Ureter (tissue), 1 donor: ENCODE measurements around the gene UTP20. TPM values are rescaled to one million over a fixed set of nuclear protein-coding genes. Genes with fewer than 3 reads are reported as not detected.
A peak's percentile ranks its signal among the peaks of the same experiment; 100 is the strongest.
"Not testable (repeated sequence)": the region's sequence is repeated elsewhere in the genome, so short reads cannot be mapped to it uniquely, and the experiment has no call there.

Experiments
- DNase-seq: peaks from one replicate; pipeline ENCODE4 v3.0.0-alpha.2; 2020; ENCODE audit warnings: low spot score
- total RNA-seq: library from RNA; stranded (reverse); gene quantifications from one replicate; pipeline ENCODE4 v1.2.4, GENCODE V29; 2023
- donor health status: DM: yes; HTN: yes; CAD: no.

The UTP20 gene
- total RNA-seq, 1 donor from 2014 or later: 27.7 TPM

GRCh38 chr12:101327051-101327450 lies 47.1 kb downstream of the UTP20 start:
- DNase-seq: no peak

GRCh38 chr12:101327546-101327945 lies 47.6 kb downstream of the UTP20 start:
- no peak for DNase-seq

GRCh38 chr12:101328917-101329316 lies 49.0 kb downstream of the UTP20 start:
- DNase-seq: no peak

GRCh38 chr12:101330631-101331030 lies 50.7 kb downstream of the UTP20 start:
- no peak for DNase-seq

GRCh38 chr12:101336437-101336836 lies 56.5 kb downstream of the UTP20 start:
- DNase-seq: no peak

- no peak for DNase-seq
Measured at GRCh38 chr12:101338087-101338486, 58.2 kb downstream of the UTP20 start.

GRCh38 chr12:101343893-101344292 lies 64.0 kb downstream of the UTP20 start:
- no peak for DNase-seq

GRCh38 chr12:101351682-101352081 lies 71.8 kb downstream of the UTP20 start:
- no peak for DNase-seq

- no peak for DNase-seq
Measured at GRCh38 chr12:101356794-101357193, 76.9 kb downstream of the UTP20 start.

- no peak for DNase-seq
Measured at GRCh38 chr12:101361455-101361854, 81.5 kb downstream of the UTP20 start.

GRCh38 chr12:101368016-101368415 lies 88.1 kb downstream of the UTP20 start:
- no peak for DNase-seq

GRCh38 chr12:101372431-101372830 lies 92.5 kb downstream of the UTP20 start:
- DNase-seq: no peak

- DNase-seq: no peak
Measured at GRCh38 chr12:101375573-101375972, 95.7 kb downstream of the UTP20 start.

GRCh38 chr12:101379149-101379548 lies 99.2 kb downstream of the UTP20 start:
- no peak for DNase-seq

- DNase-seq: not testable (repeated sequence)
Measured at GRCh38 chr12:101391181-101391580, 111.3 kb downstream of the UTP20 start.

GRCh38 chr12:101407049-101407435 lies 127.1 kb downstream of the UTP20 start:
- no peak for DNase-seq

GRCh38 chr12:101407436-101408345 lies 127.8 kb downstream of the UTP20 start, which contains the start of gene ARL1:
TSS of gene ARL1 (minus strand) at chr12:101407772. CDS start at chr12:101407645, 127 bp downstream.
- DNase-seq: peak; percentile 88

- DNase-seq: not testable (repeated sequence)
Measured at GRCh38 chr12:101410169-101410568, 130.3 kb downstream of the UTP20 start.

- peak; percentile 57 for DNase-seq
Measured at GRCh38 chr12:101414533-101415119, 134.7 kb downstream of the UTP20 start.

GRCh38 chr12:101415228-101415627 lies 135.3 kb downstream of the UTP20 start:
- no peak for DNase-seq

- DNase-seq: not testable (repeated sequence)
Measured at GRCh38 chr12:101422066-101422465, 142.2 kb downstream of the UTP20 start.

GRCh38 chr12:101424620-101425019 lies 144.7 kb downstream of the UTP20 start:
- DNase-seq: no peak

GRCh38 chr12:101430456-101430855 lies 150.6 kb downstream of the UTP20 start:
- DNase-seq: no peak
